Ovary (tissue), 3 donors: ENCODE results near the gene GPR87.

Experiments used
- CTCF ChIP-seq, 3 donors: fragments of 450-650 bp in 2 of 3; fragments of 200-600 bp in 1 of 3; IDR thresholded peaks; one replicate each; pipeline versions ENCODE4 v1.5.1 to v1.8.0; 2016 to 2022; ENCODE audit warnings: antibody characterized with exemption in 3 of 3, mild to moderate bottlenecking in 1 of 3
- EP300 ChIP-seq: sonication (generic); formaldehyde crosslinking; IDR thresholded peaks from one replicate; pipeline ENCODE4 v1.6.1; 2017; ENCODE audit warnings: antibody characterized with exemption
- POLR2A ChIP-seq: fragments of 450-650 bp; IDR thresholded peaks from one replicate; pipeline ENCODE4 v1.6.1; 2017; ENCODE audit warnings: antibody characterized with exemption, mild to moderate bottlenecking, moderate library complexity
- donor health status: DM: no; HTN: no; CAD: no.

GRCh38 chr3:151314593-151314992 lies 2.0 kb downstream of the GPR87 start:
- TF ChIP-seq POLR2A (no peak), CTCF (IDR thresholded peaks at IDR 0.05) (no peak), EP300 (no peak)
